OCI-LY3 (cell line): Measurements from ENCODE around the gene PROM1.

Experiments
- EZH2phosphoT487 ChIP-seq: fragments of 200-600 bp; shearing (Covaris generic); IDR thresholded peaks from 2 replicates; pipeline ENCODE4 v1.6.1; 2018; ENCODE audit warnings: antibody characterized with exemption, mixed run types, low read depth
- TF ChIP-seq, protein P1 (sequence below): fragments of 200-600, 300-600 bp; sonication (generic); IDR thresholded peaks from 2 replicates; pipeline ENCODE4 v1.5.1; 2014; ENCODE audit warnings: antibody characterized with exemption, low read length, low read depth

DNA sequence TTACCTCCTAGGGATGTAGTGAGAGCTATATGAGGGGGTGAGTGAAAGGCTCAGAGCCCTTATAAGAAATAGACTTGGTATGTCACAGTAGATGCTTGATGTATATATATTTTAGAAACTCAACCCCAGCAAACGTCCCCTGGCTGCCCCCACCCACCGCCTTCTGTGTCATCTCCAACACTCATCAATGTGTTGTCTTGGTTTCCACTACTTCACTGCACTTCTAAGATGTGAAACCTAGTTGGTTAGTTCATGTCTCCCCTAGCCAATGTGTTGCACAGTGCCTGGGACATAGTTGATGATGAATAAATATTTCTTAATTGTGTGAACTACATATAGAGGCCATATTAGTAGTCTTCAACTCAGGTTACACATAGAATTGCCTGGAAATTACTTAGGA, 125.3 kb downstream of the PROM1 start:
- TF ChIP-seq, protein P1, sequence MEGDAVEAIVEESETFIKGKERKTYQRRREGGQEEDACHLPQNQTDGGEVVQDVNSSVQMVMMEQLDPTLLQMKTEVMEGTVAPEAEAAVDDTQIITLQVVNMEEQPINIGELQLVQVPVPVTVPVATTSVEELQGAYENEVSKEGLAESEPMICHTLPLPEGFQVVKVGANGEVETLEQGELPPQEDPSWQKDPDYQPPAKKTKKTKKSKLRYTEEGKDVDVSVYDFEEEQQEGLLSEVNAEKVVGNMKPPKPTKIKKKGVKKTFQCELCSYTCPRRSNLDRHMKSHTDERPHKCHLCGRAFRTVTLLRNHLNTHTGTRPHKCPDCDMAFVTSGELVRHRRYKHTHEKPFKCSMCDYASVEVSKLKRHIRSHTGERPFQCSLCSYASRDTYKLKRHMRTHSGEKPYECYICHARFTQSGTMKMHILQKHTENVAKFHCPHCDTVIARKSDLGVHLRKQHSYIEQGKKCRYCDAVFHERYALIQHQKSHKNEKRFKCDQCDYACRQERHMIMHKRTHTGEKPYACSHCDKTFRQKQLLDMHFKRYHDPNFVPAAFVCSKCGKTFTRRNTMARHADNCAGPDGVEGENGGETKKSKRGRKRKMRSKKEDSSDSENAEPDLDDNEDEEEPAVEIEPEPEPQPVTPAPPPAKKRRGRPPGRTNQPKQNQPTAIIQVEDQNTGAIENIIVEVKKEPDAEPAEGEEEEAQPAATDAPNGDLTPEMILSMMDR: no peak
- no peak for TF ChIP-seq EZH2phosphoT487
